Measurements from ENCODE around the gene BCAS2. TPM values are rescaled to one million over a fixed set of nuclear protein-coding genes. Genes with fewer than 3 reads are reported as not detected.

Gene BCAS2
- total RNA-seq (2022; extraction: Qiagen RNA extraction), result 24.8 to 28.1 TPM (median 26.8 TPM) in 5 replicates

GRCh38 chr1:114581335-114582287 lies at the start of gene BCAS2:
BCAS2 (minus strand) TSS chr1:114581615; CDS start chr1:114581591, 24 bp downstream.

Other genes starting within 250 kb of the BCAS2 start
- 9.1 to 16.0 TPM (median 10.6 TPM) in 5 replicates for gene TRIM33, start 70.4 kb downstream of the BCAS2 start, total RNA-seq (2022; extraction: Qiagen RNA extraction)
- gene DENND2C, start 88.4 kb upstream of the BCAS2 start, total RNA-seq (2022; extraction: Qiagen RNA extraction), result 0.32 to 0.51 TPM (median 0.40 TPM) in 5 replicates
- not detected in 5 replicates for gene AMPD1, start 113.9 kb upstream of the BCAS2 start, total RNA-seq (2022; extraction: Qiagen RNA extraction)
- 25.7 to 36.2 TPM (median 28.6 TPM) in 5 replicates for gene NRAS, start 135.2 kb upstream of the BCAS2 start, total RNA-seq (2022; extraction: Qiagen RNA extraction)
- 114 to 170 TPM (median 119 TPM) in 5 replicates for gene CSDE1, start 176.4 kb upstream of the BCAS2 start, total RNA-seq (2022; extraction: Qiagen RNA extraction)
- gene SIKE1, start 199.1 kb upstream of the BCAS2 start, total RNA-seq (2022; extraction: Qiagen RNA extraction), result 14.0 to 19.3 TPM (median 17.1 TPM) in 5 replicates

Measured in A549 treated with AZD2906 at 1 μM for 4 hours (cell line).